Memory B cell (primary cell): ENCODE measurements around the gene CST4.
"Not testable (repeated sequence)": the region's sequence is repeated elsewhere in the genome, so short reads cannot be mapped to it uniquely, and the experiment has no call there.

Experiments
- ATAC-seq: fragments of 150-1000 bp; cut with Tn5 transposase; 2 replicates; pipeline ENCODE4 v1.10.0; 2021; ENCODE audit warnings: low read depth, mild to moderate bottlenecking, moderate library complexity
- DNase-seq, 2 donors: peaks; one replicate each; pipeline ENCODE4 v3.0.0; 2022; ENCODE audit warnings: low spot score in 2 of 2
- H3K27ac Mint-ChIP-seq: one replicate; pipeline ENCODE4 v1.8.0; 2022; ENCODE audit warnings: mild to moderate bottlenecking, moderate library complexity, mixed read lengths
- H3K27me3 Mint-ChIP-seq: one replicate; pipeline ENCODE4 v1.8.0; 2022; ENCODE audit warnings: mixed read lengths
- H3K36me3 Mint-ChIP-seq: one replicate; pipeline ENCODE4 v1.8.0; 2022; ENCODE audit warnings: mild to moderate bottlenecking, mixed read lengths
- H3K4me1 Mint-ChIP-seq: one replicate; pipeline ENCODE4 v1.8.0; 2022; ENCODE audit warnings: mixed read lengths
- H3K4me3 Mint-ChIP-seq: one replicate; pipeline ENCODE4 v1.8.0; 2022; ENCODE audit warnings: mild to moderate bottlenecking, moderate library complexity, mixed read lengths
- H3K9me3 Mint-ChIP-seq: one replicate; pipeline ENCODE4 v1.8.0; 2022; ENCODE audit warnings: mixed read lengths

Gene CST4

GRCh38 chr20:23662276-23662870 lies 26.5 kb downstream of the CST4 start:
- Mint-ChIP-seq H3K36me3 (no peaks in the 10 kb centered on the region), H3K27ac (no peak overlapping the region)
- ATAC-seq, result no peak

DNA sequence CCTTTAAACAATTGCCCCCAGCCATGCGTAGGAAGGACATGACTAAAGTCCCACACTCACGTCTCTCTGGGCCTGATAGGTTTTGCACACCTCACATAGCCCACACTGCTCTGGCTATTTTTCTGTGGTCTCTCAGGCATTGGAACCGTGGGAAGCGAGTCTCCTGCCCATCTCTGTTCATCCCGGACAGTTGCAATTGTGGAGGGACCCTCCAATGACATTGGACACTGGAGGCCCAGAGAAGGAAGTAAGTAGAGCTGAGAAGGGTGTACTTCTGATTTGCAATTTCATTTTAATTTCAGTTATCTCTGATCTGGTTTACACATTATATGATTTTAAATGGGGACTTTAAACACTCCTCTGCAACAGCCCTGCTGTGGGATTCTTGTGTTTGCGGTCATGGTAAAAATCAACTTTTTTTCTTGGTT lies 27.8 kb downstream of the CST4 start:
- ATAC-seq (no peak), DNase-seq (no peak)
- H3K36me3 Mint-ChIP-seq, result no peaks in the 10 kb centered on the region
- no peak overlapping the region for H3K27ac Mint-ChIP-seq
- no peaks in the 10 kb centered on the region for H3K9me3 Mint-ChIP-seq
- H3K4me1 Mint-ChIP-seq, result no peaks in the 10 kb centered on the region
- no peak overlapping the region for H3K4me3 Mint-ChIP-seq
- H3K27me3 Mint-ChIP-seq, result peaks cover 5% of the 10 kb centered on the region

More at GRCh38 chr20:23662276-23662870, 26.5 kb downstream of the CST4 start:
- no peak for DNase-seq
- H3K4me1 Mint-ChIP-seq, result no peaks in the 10 kb centered on the region
- H3K27me3 Mint-ChIP-seq, result peaks cover 3% of the 10 kb centered on the region
- no peaks in the 10 kb centered on the region for H3K9me3 Mint-ChIP-seq
- H3K4me3 Mint-ChIP-seq, result no peak overlapping the region

DNA sequence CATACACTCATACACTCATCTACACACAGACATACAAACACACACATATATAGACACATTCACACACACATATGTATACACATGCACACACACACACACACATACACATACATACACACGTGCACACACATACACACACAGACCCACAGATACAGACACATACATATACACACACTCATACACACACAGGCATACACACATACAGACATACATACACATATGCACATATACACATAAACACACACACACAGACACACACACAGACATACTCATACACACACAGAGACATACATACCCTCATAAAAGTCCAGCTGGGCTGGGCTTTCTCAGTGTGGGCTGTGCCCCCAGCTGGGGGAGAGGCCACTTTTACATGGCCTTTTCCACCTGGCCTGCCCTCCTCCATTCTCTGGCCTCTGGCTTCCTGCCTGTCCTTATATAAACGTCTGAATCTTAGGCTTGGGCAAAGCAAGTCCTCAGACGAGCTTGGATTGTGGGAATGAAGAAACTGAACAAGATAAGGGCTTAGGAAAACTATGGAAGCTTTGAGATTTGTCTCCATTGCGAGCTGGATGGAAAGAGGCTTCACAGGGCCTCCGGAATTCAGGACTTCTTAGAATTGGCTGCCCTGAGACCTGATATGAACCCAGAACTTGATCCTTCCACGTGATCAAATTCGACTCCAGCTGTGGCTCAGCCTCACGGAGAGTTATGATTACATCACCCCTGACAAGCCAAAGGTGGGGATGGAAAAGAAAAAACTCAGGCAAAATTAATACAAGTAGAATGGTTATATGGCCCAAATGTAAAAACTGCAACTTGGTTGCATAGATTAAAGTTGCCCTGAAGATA lies 28.6 kb downstream of the CST4 start:
- Mint-ChIP-seq H3K36me3 (no peaks in the 10 kb centered on the region), H3K27me3 (peaks cover 5% of the 10 kb centered on the region), H3K9me3 (no peaks in the 10 kb centered on the region), H3K4me3 (no peak overlapping the region), H3K27ac (no peak overlapping the region), H3K4me1 (no peaks in the 10 kb centered on the region)
- no peak for ATAC-seq
- DNase-seq, result no peak

- H3K4me1 Mint-ChIP-seq, H3K27ac Mint-ChIP-seq, H3K4me3 Mint-ChIP-seq, H3K27me3 Mint-ChIP-seq, H3K9me3 Mint-ChIP-seq, H3K36me3 Mint-ChIP-seq, ATAC-seq, DNase-seq: not testable (repeated sequence)
Measured at GRCh38 chr20:23659610-23659988, 29.2 kb downstream of the CST4 start.

GRCh38 chr20:23658989-23659609 lies 29.7 kb downstream of the CST4 start:
- Mint-ChIP-seq H3K4me3 (no peak overlapping the region), H3K27ac (no peak overlapping the region), H3K9me3 (no peaks in the 10 kb centered on the region), H3K4me1 (no peaks in the 10 kb centered on the region), H3K36me3 (no peaks in the 10 kb centered on the region), H3K27me3 (peaks cover 5% of the 10 kb centered on the region)
- ATAC-seq, result no peak
- DNase-seq, result no peak

GRCh38 chr20:23658336-23658735 lies 30.5 kb downstream of the CST4 start:
- Mint-ChIP-seq H3K27ac (no peak overlapping the region), H3K36me3 (no peaks in the 10 kb centered on the region)
- no peak for ATAC-seq

GRCh38 chr20:23657202-23657601 lies 31.6 kb downstream of the CST4 start:
- no peak overlapping the region for H3K4me3 Mint-ChIP-seq
- H3K4me1 Mint-ChIP-seq, result no peaks in the 10 kb centered on the region
- H3K9me3 Mint-ChIP-seq, result no peaks in the 10 kb centered on the region
- no peak for DNase-seq
- no peaks in the 10 kb centered on the region for H3K36me3 Mint-ChIP-seq
- H3K27ac Mint-ChIP-seq, result no peak overlapping the region
- peaks cover 7% of the 10 kb centered on the region for H3K27me3 Mint-ChIP-seq
- no peak for ATAC-seq

More at GRCh38 chr20:23658336-23658735, 30.5 kb downstream of the CST4 start:
- no peak for DNase-seq
- Mint-ChIP-seq H3K27me3 (peaks cover 6% of the 10 kb centered on the region), H3K9me3 (no peaks in the 10 kb centered on the region), H3K4me1 (no peaks in the 10 kb centered on the region), H3K4me3 (no peak overlapping the region)

- Mint-ChIP-seq H3K4me1 (no peaks in the 10 kb centered on the region), H3K36me3 (no peaks in the 10 kb centered on the region), H3K9me3 (no peaks in the 10 kb centered on the region), H3K4me3 (no peak overlapping the region), H3K27me3 (peaks cover 7% of the 10 kb centered on the region), H3K27ac (no peak overlapping the region)
- DNase-seq, result no peak
- no peak for ATAC-seq
Measured at GRCh38 chr20:23656372-23656771, 32.5 kb downstream of the CST4 start.

DNA sequence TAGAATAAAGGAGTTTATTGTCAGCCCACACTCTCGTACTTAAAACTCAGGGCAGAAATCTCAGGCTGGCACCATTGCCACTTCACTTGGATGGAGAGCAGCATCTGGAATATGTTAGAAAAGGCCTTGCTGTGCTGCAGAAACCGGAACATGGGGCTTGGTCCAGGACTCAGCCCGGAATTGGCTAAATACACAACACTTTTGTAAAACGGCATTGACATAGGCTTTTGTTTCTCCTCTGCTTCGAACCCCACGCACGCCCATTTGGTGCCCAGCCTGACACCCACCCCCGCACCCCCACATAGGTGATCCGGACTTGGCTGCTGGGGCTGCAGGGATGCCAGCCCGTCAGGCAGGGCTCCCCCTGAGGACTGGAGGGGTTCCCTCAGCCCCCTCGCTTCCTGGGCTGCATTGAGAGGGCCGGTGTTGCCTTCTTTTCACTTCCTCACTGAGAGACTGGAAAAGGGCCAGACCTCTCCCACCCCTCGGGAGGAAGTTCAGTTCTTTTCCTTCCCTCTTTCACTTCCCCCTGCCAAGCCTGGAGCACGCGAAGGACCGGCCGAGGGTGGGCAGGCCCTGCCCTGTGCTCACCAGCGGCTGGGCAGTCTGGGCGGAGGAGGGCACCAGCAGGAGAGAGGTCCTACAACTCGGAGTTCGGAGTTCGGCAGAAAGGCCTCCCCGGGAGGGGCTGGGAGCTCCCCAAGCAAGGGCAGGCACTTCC lies 33.2 kb downstream of the CST4 start:
- Mint-ChIP-seq H3K27ac (no peak overlapping the region), H3K27me3 (peaks cover 7% of the 10 kb centered on the region), H3K36me3 (no peaks in the 10 kb centered on the region), H3K4me3 (no peak overlapping the region), H3K9me3 (no peaks in the 10 kb centered on the region), H3K4me1 (no peaks in the 10 kb centered on the region)
- DNase-seq (no peak), ATAC-seq (no peak)

DNA sequence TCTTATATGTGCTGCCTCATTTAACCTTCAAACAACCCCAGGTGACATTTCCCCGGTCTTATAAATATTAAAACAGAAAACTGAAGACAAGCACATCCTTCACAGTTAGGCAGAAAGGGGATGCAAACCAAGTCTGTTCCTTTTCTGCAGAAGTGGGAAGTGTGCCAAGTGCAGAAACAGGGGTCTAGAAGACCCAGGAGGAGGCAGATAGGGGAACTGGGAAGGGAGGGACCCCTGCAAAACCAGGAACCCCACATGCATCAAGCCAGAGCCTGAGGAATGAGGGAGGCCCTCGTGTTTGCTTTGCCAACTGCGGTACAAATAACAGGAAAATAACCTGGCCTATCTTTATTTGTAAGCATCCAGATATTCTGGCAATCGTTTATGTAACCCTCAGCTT lies 34.1 kb downstream of the CST4 start:
- ATAC-seq (no peak), DNase-seq (no peak)
- no peaks in the 10 kb centered on the region for H3K4me1 Mint-ChIP-seq
- H3K4me3 Mint-ChIP-seq, result no peak overlapping the region
- no peaks in the 10 kb centered on the region for H3K36me3 Mint-ChIP-seq
- no peaks in the 10 kb centered on the region for H3K9me3 Mint-ChIP-seq
- peaks cover 3% of the 10 kb centered on the region for H3K27me3 Mint-ChIP-seq
- H3K27ac Mint-ChIP-seq, result no peak overlapping the region

- H3K9me3 Mint-ChIP-seq, result no peaks in the 10 kb centered on the region
Measured at GRCh38 chr20:23654000-23654399, 34.8 kb downstream of the CST4 start.

GRCh38 chr20:23653400-23653938 lies 35.4 kb downstream of the CST4 start:
- Mint-ChIP-seq H3K4me3 (no peak overlapping the region), H3K27ac (no peak overlapping the region), H3K4me1 (no peaks in the 10 kb centered on the region), H3K9me3 (no peaks in the 10 kb centered on the region), H3K27me3 (peaks cover 3% of the 10 kb centered on the region), H3K36me3 (no peaks in the 10 kb centered on the region)
- DNase-seq, result no peak
- ATAC-seq, result no peak

More at GRCh38 chr20:23654000-23654399, 34.8 kb downstream of the CST4 start:
- Mint-ChIP-seq H3K36me3 (no peaks in the 10 kb centered on the region), H3K4me3 (no peak overlapping the region), H3K27me3 (peaks cover 3% of the 10 kb centered on the region), H3K4me1 (no peaks in the 10 kb centered on the region), H3K27ac (no peak overlapping the region)
- no peak for DNase-seq
- ATAC-seq, result no peak

DNA sequence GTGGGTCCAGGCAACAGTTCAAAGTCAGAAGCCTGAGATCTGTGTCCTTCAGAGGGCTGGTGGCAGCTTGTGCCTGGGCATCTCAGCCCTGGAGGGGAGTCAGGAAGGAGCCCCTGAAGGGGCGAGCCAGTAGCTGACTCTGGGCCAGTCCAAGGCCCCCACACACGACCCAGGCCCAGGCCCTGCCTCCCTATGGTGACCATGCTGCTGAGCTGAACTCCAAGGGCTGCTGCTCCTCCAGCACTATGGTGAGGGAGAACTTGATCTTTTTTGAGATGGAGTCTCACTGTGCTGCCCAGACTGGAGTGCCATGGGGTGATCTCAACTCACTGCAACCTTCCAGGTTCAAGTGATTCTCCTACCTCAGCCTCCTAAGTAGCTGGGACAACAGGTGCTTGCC lies 35.9 kb downstream of the CST4 start:
- Mint-ChIP-seq H3K4me3 (no peak overlapping the region), H3K27ac (no peak overlapping the region), H3K4me1 (no peaks in the 10 kb centered on the region), H3K9me3 (no peaks in the 10 kb centered on the region), H3K27me3 (peaks cover 3% of the 10 kb centered on the region), H3K36me3 (no peaks in the 10 kb centered on the region)
- ATAC-seq (no peak), DNase-seq (no peak)

DNA sequence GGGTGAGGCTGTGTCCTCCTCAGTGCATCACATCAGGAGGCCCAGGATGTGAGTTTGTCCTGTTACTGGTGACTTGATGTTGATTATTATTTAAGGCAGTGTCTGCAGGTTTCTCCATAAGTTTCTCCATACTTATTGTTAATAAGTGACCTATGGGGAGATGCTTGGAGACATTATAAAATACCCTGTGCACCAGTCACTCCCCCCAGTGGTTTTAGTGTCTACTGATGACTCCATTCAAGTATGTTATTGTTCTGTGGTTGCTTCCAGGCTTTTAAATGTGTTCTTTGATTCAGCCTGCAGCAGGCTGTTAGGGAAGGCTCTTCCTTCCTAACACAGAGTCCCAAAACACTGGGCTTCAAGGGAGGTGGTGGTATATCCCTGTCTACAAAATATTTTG lies 36.5 kb downstream of the CST4 start:
- Mint-ChIP-seq H3K4me1 (no peaks in the 10 kb centered on the region), H3K27me3 (peaks cover 3% of the 10 kb centered on the region), H3K4me3 (no peak overlapping the region), H3K27ac (no peak overlapping the region), H3K9me3 (no peaks in the 10 kb centered on the region), H3K36me3 (no peaks in the 10 kb centered on the region)
- ATAC-seq (no peak), DNase-seq (no peak)
